ENCODE data around the gene PROM2. TPM values are rescaled to one million over a fixed set of nuclear protein-coding genes. Genes with fewer than 3 reads are reported as not detected.

The PROM2 gene
- total RNA-seq, 1 donor = under 0.01 TPM

GRCh38 chr2:95331606-95332005 is 57.4 kb downstream of the PROM2 start:
- no peak for TF ChIP-seq CTCF (IDR thresholded peaks at IDR 0.05; ENCODE audit: insufficient read depth, low read depth, low read length)
- no peak overlapping the region for H3K4me3 ChIP-seq (ENCODE audit: low read depth, low read length)

GRCh38 chr2:95332036-95332435 is 57.8 kb downstream of the PROM2 start:
- TF ChIP-seq CTCF (IDR thresholded peaks at IDR 0.05; ENCODE audit: insufficient read depth, low read depth, low read length) = no peak
- no peak for DNase-seq (ENCODE audit: low read depth)
- H3K4me3 ChIP-seq (ENCODE audit: low read depth, low read length) = no peak overlapping the region

More at GRCh38 chr2:95331606-95332005, 57.4 kb downstream of the PROM2 start:
- no peak for DNase-seq (ENCODE audit: low read depth)

GRCh38 chr2:95333056-95333455 is 58.8 kb downstream of the PROM2 start:
- DNase-seq (ENCODE audit: low read depth) = no peak
- H3K4me3 ChIP-seq (ENCODE audit: low read depth, low read length) = no peak overlapping the region
- no peak for TF ChIP-seq CTCF (IDR thresholded peaks at IDR 0.05; ENCODE audit: insufficient read depth, low read depth, low read length)

- DNase-seq (ENCODE audit: low read depth) = peak; percentile 90
- no peak overlapping the region for H3K4me3 ChIP-seq (ENCODE audit: low read depth, low read length)
- no peak for TF ChIP-seq CTCF (IDR thresholded peaks at IDR 0.05; ENCODE audit: insufficient read depth, low read depth, low read length)
Observed at GRCh38 chr2:95333888-95334338, 59.7 kb downstream of the PROM2 start.

- TF ChIP-seq CTCF (IDR thresholded peaks at IDR 0.05; ENCODE audit: insufficient read depth, low read depth, low read length) = no peak
- DNase-seq (ENCODE audit: low read depth) = no peak
- no peak overlapping the region for H3K4me3 ChIP-seq (ENCODE audit: low read depth, low read length)
Observed at GRCh38 chr2:95334916-95335641, 60.8 kb downstream of the PROM2 start.

GRCh38 chr2:95336406-95336805 is 62.2 kb downstream of the PROM2 start:
- H3K4me3 ChIP-seq (ENCODE audit: low read depth, low read length) = no peak overlapping the region
- no peak for TF ChIP-seq CTCF (IDR thresholded peaks at IDR 0.05; ENCODE audit: insufficient read depth, low read depth, low read length)
- no peak for DNase-seq (ENCODE audit: low read depth)

- TF ChIP-seq CTCF (IDR thresholded peaks at IDR 0.05; ENCODE audit: insufficient read depth, low read depth, low read length) = no peak
- DNase-seq (ENCODE audit: low read depth) = no peak
- no peak overlapping the region for H3K4me3 ChIP-seq (ENCODE audit: low read depth, low read length)
Observed at GRCh38 chr2:95337829-95338228, 63.6 kb downstream of the PROM2 start.
